Measurements from ENCODE around the gene CDK17. TPM values are rescaled to one million over a fixed set of nuclear protein-coding genes. Genes with fewer than 3 reads are reported as not detected.
"Not testable (repeated sequence)": the region's sequence is repeated elsewhere in the genome, so short reads cannot be mapped to it uniquely, and the experiment has no call there.

CDK17 gene
- total and polyA plus RNA-seq, 2 donors (not counting 1 experiment from before 2014, with no cell fraction given): 15.6 to 87.8 TPM

DNA sequence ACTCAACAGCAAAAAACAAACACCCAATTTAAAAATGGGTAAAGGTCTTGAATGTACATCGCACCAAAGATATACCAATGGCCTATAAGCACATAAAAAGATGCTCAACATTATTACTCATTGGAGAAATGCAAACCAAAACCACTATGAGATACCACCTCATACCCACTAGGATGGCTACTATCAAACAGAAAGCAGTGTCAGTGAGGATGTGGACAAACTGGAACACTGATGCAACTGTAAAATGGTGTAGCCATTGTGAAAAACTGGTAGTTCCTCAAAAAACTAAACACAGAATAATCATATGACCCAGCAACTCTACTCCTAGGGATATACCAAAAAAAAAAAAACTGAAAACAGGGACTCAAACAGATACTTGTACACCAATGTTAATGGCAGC lies 49.3 kb downstream of the CDK17 start:
- Mint-ChIP-seq H3K4me3 (no peak overlapping the region), H3K9me3 (ENCODE audit: insufficient read depth) (no peaks in the 10 kb centered on the region), H3K4me1 (peaks cover 71% of the 10 kb centered on the region), H3K27ac (no peak overlapping the region), H3K27me3 (no peaks in the 10 kb centered on the region)
- Histone ChIP-seq H3K36me3 (replicated peaks in 1 of 2; ENCODE audit: control extremely low read depth in 1 of 2, control insufficient read depth in 1 of 2, extremely low read depth in 1 of 2, insufficient read depth in 2 of 2, low read length in 1 of 2) (no peaks in the 10 kb centered on the region), H3K27ac (ENCODE audit: low read length in 2 of 2) (peak overlapping the region in 1 of 2 donors; percentile 40), H3K4me3 (ENCODE audit: control extremely low read depth in 1 of 5, extremely low read depth in 1 of 5, insufficient read depth in 1 of 5, low read depth in 2 of 5, low read length in 4 of 5) (no peak overlapping the region), H3K4me2 (replicated peaks; ENCODE audit: low read depth, low read length, poor library complexity, severe bottlenecking) (no peak overlapping the region), H3K9me3 (ENCODE audit: control extremely low read depth in 1 of 3, control insufficient read depth in 2 of 3, insufficient read depth in 1 of 3, low read length in 2 of 3) (no peaks in the 10 kb centered on the region), H4K20me1 (ENCODE audit: control insufficient read depth, insufficient read depth, low read length, poor library complexity, severe bottlenecking) (peaks cover 62% of the 10 kb centered on the region), H3K4me1 (ENCODE audit: control insufficient read depth in 2 of 2, insufficient read depth in 2 of 2, low read length in 2 of 2) (peaks cover 18 to 40% of the 10 kb centered on the region in 2 donors), H2AFZ (ENCODE audit: insufficient read depth, low read depth, low read length, poor library complexity, severe bottlenecking) (no peak overlapping the region), H3K27me3 (replicated peaks in 1 of 4; ENCODE audit: control extremely low read depth in 1 of 4, control insufficient read depth in 3 of 4, insufficient read depth in 4 of 4, low read length in 3 of 4) (no peaks in the 10 kb centered on the region), H3K79me2 (ENCODE audit: control insufficient read depth, insufficient read depth, low read length) (peaks cover 93% of the 10 kb centered on the region), H3K9ac (ENCODE audit: low read length) (no peak overlapping the region)
- POLR2A ChIA-PET: no interaction called here
- WGBS (ENCODE audit: insufficient coverage): no CpG with 5 or more reads among the region's 1 CpG
- intact Hi-C loops (cut with micrococcal nuclease): no loop called here
- CTCF ChIA-PET: no interaction called here
- TF ChIP-seq EZH2 (IDR thresholded peaks at IDR 0.05; ENCODE audit: borderline replicate concordance, insufficient read depth, low read depth, low read length, poor library complexity, severe bottlenecking): no peak
- TF ChIP-seq, protein P1, sequence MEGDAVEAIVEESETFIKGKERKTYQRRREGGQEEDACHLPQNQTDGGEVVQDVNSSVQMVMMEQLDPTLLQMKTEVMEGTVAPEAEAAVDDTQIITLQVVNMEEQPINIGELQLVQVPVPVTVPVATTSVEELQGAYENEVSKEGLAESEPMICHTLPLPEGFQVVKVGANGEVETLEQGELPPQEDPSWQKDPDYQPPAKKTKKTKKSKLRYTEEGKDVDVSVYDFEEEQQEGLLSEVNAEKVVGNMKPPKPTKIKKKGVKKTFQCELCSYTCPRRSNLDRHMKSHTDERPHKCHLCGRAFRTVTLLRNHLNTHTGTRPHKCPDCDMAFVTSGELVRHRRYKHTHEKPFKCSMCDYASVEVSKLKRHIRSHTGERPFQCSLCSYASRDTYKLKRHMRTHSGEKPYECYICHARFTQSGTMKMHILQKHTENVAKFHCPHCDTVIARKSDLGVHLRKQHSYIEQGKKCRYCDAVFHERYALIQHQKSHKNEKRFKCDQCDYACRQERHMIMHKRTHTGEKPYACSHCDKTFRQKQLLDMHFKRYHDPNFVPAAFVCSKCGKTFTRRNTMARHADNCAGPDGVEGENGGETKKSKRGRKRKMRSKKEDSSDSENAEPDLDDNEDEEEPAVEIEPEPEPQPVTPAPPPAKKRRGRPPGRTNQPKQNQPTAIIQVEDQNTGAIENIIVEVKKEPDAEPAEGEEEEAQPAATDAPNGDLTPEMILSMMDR (IDR thresholded peaks at IDR 0.05): no peak
- DNase-seq: peak; percentile 18
- ATAC-seq (ENCODE audit: low read depth): no peak

DNA sequence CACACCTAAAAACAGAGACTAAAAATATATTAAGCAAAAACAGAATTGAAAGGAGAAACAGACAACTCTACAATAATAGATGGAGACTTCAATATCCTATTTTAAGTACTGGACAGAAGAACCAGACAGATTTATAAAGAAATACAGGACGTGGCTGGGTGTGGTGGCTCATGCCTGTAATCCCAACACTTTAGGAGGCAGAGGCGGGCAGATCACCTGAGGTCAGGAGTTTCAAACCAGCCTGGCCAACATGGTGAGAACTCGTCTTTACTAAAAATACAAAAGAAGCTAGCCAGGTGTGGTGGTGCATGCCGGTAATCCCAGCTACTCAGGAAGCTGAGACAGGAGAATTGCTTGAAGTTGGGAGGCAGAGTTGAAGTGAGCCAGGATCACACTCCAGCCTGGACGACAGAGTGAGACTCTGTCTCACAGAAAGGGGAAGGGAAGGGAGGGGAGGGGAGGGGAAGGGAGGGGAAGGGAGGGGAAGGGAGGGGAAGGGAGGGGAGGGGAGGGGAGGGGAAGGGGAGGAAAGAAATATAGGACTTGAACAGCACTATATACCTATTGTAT lies 53.0 kb downstream of the CDK17 start:
- intact Hi-C loops (cut with micrococcal nuclease): loop anchor here (5.0 kb wide), 1 partner anchor 50 kb away; no protein-coding TSS in a partner anchor
- H3K27ac Mint-ChIP-seq: peak overlapping the region; percentile 71
- H2AFZ ChIP-seq (ENCODE audit: insufficient read depth, low read depth, low read length, poor library complexity, severe bottlenecking): no peak overlapping the region
- 67% methylated on average over 1 of the region's 5 CpGs for WGBS (ENCODE audit: insufficient coverage)
- POLR2A ChIA-PET: interaction anchor here (1.0 kb wide), 1 partner anchor 60 kb away, joined by 4 read pairs; no protein-coding TSS in a partner anchor
- H3K4me2 ChIP-seq (replicated peaks; ENCODE audit: low read depth, low read length, poor library complexity, severe bottlenecking): peak overlapping the region; percentile 54
- H3K4me3 ChIP-seq (ENCODE audit: control extremely low read depth in 1 of 5, extremely low read depth in 1 of 5, insufficient read depth in 1 of 5, low read depth in 2 of 5, low read length in 4 of 5): peak overlapping the region in 3 of 5 experiments; percentile 10 to 18 (median 13)
- H3K36me3 ChIP-seq (replicated peaks in 1 of 2; ENCODE audit: control extremely low read depth in 1 of 2, control insufficient read depth in 1 of 2, extremely low read depth in 1 of 2, insufficient read depth in 2 of 2, low read length in 1 of 2): peaks cover 0 to 2% of the 10 kb centered on the region in 2 experiments
- no peaks in the 10 kb centered on the region for H3K27me3 ChIP-seq (replicated peaks in 1 of 4; ENCODE audit: control extremely low read depth in 1 of 4, control insufficient read depth in 3 of 4, insufficient read depth in 4 of 4, low read length in 3 of 4)
- TF ChIP-seq EZH2 (IDR thresholded peaks at IDR 0.05; ENCODE audit: borderline replicate concordance, insufficient read depth, low read depth, low read length, poor library complexity, severe bottlenecking): no peak
- TF ChIP-seq, protein P1 (IDR thresholded peaks at IDR 0.05): no peak
- H3K4me1 ChIP-seq (ENCODE audit: control insufficient read depth in 2 of 2, insufficient read depth in 2 of 2, low read length in 2 of 2): peaks cover 21 to 34% of the 10 kb centered on the region in 2 donors
- no peaks in the 10 kb centered on the region for H3K27me3 Mint-ChIP-seq
- no peak for DNase-seq
- peak overlapping the region; percentile 75 for H3K4me3 Mint-ChIP-seq
- peaks cover 7 to 15% (median 7%) of the 10 kb centered on the region in 3 donors for H3K9me3 ChIP-seq (ENCODE audit: control extremely low read depth in 1 of 3, control insufficient read depth in 2 of 3, insufficient read depth in 1 of 3, low read length in 2 of 3)
- peaks cover 96% of the 10 kb centered on the region for H3K79me2 ChIP-seq (ENCODE audit: control insufficient read depth, insufficient read depth, low read length)
- CTCF ChIA-PET: no interaction called here
- peaks cover 56% of the 10 kb centered on the region for H4K20me1 ChIP-seq (ENCODE audit: control insufficient read depth, insufficient read depth, low read length, poor library complexity, severe bottlenecking)
- H3K27ac ChIP-seq (ENCODE audit: low read length in 2 of 2): peak overlapping the region in 1 of 2 donors; percentile 71
- peaks cover 55% of the 10 kb centered on the region for H3K4me1 Mint-ChIP-seq
- peaks cover 4% of the 10 kb centered on the region for H3K9me3 Mint-ChIP-seq (ENCODE audit: insufficient read depth)
- peak overlapping the region; percentile 10 for H3K9ac ChIP-seq (ENCODE audit: low read length)
- no peak for ATAC-seq (ENCODE audit: low read depth)

DNA sequence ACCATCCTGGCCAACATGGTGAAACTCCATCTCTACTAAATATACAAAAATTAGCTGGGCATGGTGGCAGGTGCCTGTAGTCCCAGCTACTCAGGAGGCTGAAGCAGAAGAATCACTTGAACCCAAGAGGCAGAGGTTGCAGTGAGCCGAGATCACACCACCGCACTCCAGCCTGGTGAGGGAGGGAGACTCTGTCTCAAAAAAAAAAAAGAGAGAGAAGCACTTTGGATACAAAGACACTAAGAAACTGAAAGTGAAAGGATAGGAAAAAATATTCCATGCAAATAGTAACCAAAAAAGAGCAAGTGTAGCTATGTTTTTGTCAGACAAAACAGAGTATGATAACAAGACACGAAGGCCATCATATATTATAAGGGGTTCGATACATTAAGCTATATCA lies 53.5 kb downstream of the CDK17 start:
- CTCF ChIA-PET; H2AFZ ChIP-seq (ENCODE audit: insufficient read depth, low read depth, low read length, poor library complexity, severe bottlenecking); H3K27me3 Mint-ChIP-seq; H3K9me3 Mint-ChIP-seq (ENCODE audit: insufficient read depth); H3K27me3 ChIP-seq (replicated peaks in 1 of 4; ENCODE audit: control extremely low read depth in 1 of 4, control insufficient read depth in 3 of 4, insufficient read depth in 4 of 4, low read length in 3 of 4); H3K36me3 ChIP-seq (replicated peaks in 1 of 2; ENCODE audit: control extremely low read depth in 1 of 2, control insufficient read depth in 1 of 2, extremely low read depth in 1 of 2, insufficient read depth in 2 of 2, low read length in 1 of 2); ATAC-seq (ENCODE audit: low read depth): not testable (repeated sequence)
- POLR2A ChIA-PET: interaction anchor here (0.7 to 1.0 kb wide), 2 partner anchors 51 to 60 kb away, joined by 3 to 4 read pairs; no protein-coding TSS in a partner anchor
- H3K4me3 Mint-ChIP-seq: peak overlapping the region; percentile 75
- Histone ChIP-seq H3K9me3 (ENCODE audit: control extremely low read depth in 1 of 3, control insufficient read depth in 2 of 3, insufficient read depth in 1 of 3, low read length in 2 of 3) (peaks cover 7 to 15% (median 7%) of the 10 kb centered on the region in 3 donors), H3K79me2 (ENCODE audit: control insufficient read depth, insufficient read depth, low read length) (peaks cover 96% of the 10 kb centered on the region), H3K27ac (ENCODE audit: low read length in 2 of 2) (peak overlapping the region in 1 of 2 donors; percentile 71), H3K4me2 (replicated peaks; ENCODE audit: low read depth, low read length, poor library complexity, severe bottlenecking) (peak overlapping the region; percentile 54), H4K20me1 (ENCODE audit: control insufficient read depth, insufficient read depth, low read length, poor library complexity, severe bottlenecking) (peaks cover 56% of the 10 kb centered on the region), H3K4me3 (ENCODE audit: control extremely low read depth in 1 of 5, extremely low read depth in 1 of 5, insufficient read depth in 1 of 5, low read depth in 2 of 5, low read length in 4 of 5) (peak overlapping the region in 3 of 5 experiments; percentile 10 to 18 (median 13)), H3K9ac (ENCODE audit: low read length) (peak overlapping the region; percentile 10), H3K4me1 (ENCODE audit: control insufficient read depth in 2 of 2, insufficient read depth in 2 of 2, low read length in 2 of 2) (peaks cover 16 to 29% of the 10 kb centered on the region in 2 donors)
- WGBS (ENCODE audit: insufficient coverage): no CpG with 5 or more reads among the region's 4 CpGs
- H3K4me1 Mint-ChIP-seq: peaks cover 53% of the 10 kb centered on the region
- DNase-seq: peak; percentile 25
- peak overlapping the region; percentile 71 for H3K27ac Mint-ChIP-seq
- intact Hi-C loops (cut with micrococcal nuclease): loop anchor here (5.0 kb wide), 1 partner anchor 51 kb away; no protein-coding TSS in a partner anchor

Data from B cell (primary cell).